Liver (tissue), 9 donors: ENCODE results near the gene CBX6. TPM values are rescaled to one million over a fixed set of nuclear protein-coding genes. Genes with fewer than 3 reads are reported as not detected.
A peak's percentile ranks its signal among the peaks of the same experiment; 100 is the strongest.

Source experiments
- DNase-seq: peaks from one replicate; pipeline ENCODE4 v3.0.0-alpha.2; 2017; ENCODE audit warnings: low spot score
- H3K27ac ChIP-seq, 2 donors: one replicate each; pipeline ENCODE4 v1.7.0; 2013; ENCODE audit warnings: inconsistent platforms in 2 of 2, low read length in 2 of 2, control low read depth in 1 of 2, low read depth in 1 of 2, mild to moderate bottlenecking in 1 of 2
- H3K27me3 ChIP-seq, 4 donors: one replicate each; pipeline versions ENCODE4 v1.6.1 to v1.7.0; 2013; ENCODE audit warnings: low read length in 3 of 4, inconsistent platforms in 1 of 4, mild to moderate bottlenecking in 1 of 4, moderate library complexity in 1 of 4; ENCODE audit not compliant: control insufficient read depth in 4 of 4, insufficient read depth in 4 of 4
- H3K36me3 ChIP-seq, 4 donors: one replicate each; pipeline versions ENCODE4 v1.6.1 to v1.7.0; 2013; ENCODE audit warnings: low read length in 3 of 4, mild to moderate bottlenecking in 3 of 4, low read depth in 1 of 4, moderate library complexity in 1 of 4; ENCODE audit not compliant: control insufficient read depth in 4 of 4, insufficient read depth in 3 of 4
- H3K4me1 ChIP-seq, 4 donors: one replicate each; pipeline versions ENCODE4 v1.6.1 to v1.7.0; 2013; ENCODE audit warnings: low read length in 3 of 4, mild to moderate bottlenecking in 3 of 4, moderate library complexity in 1 of 4; ENCODE audit not compliant: control insufficient read depth in 4 of 4, insufficient read depth in 4 of 4
- H3K4me3 ChIP-seq, 3 donors: one replicate each; pipeline versions ENCODE4 v1.6.1 to v1.7.0; 2013; ENCODE audit warnings: low read length in 3 of 3, control low read depth in 1 of 3, low read depth in 1 of 3, mild to moderate bottlenecking in 1 of 3
- H3K9ac ChIP-seq, 2 donors: one replicate each; pipeline ENCODE4 v1.7.0; 2013; ENCODE audit warnings: low read length in 2 of 2, mild to moderate bottlenecking in 2 of 2, moderate library complexity in 2 of 2, control low read depth in 1 of 2, low read depth in 1 of 2
- H3K9me3 ChIP-seq, 4 donors: one replicate each; pipeline versions ENCODE4 v1.6.1 to v1.7.0; 2013; ENCODE audit warnings: low read length in 3 of 4; ENCODE audit not compliant: control insufficient read depth in 4 of 4
- CTCF ChIP-seq: fragments of 150-350 bp; IDR thresholded peaks from 2 replicates; pipeline ENCODE4 v1.5.1; 2017; ENCODE audit warnings: improper control_type of control experiment, low read depth, low read length; ENCODE audit not compliant: missing input control
- EGR1 ChIP-seq, 2 donors: IDR thresholded peaks; 2 replicates each; pipeline ENCODE4 v1.6.1; 2016 to 2018; ENCODE audit warnings: antibody characterized with exemption in 2 of 2, low read depth in 2 of 2
- FOXA1 ChIP-seq: IDR thresholded peaks from 2 replicates; pipeline ENCODE4 v1.6.1; 2016; ENCODE audit warnings: antibody characterized with exemption
- FOXA2 ChIP-seq: IDR thresholded peaks from 2 replicates; pipeline ENCODE4 v1.6.1; 2016; ENCODE audit warnings: antibody characterized with exemption
- GABPA ChIP-seq, 2 donors: IDR thresholded peaks in 1 of 2; conservative IDR thresholded peaks in 1 of 2; 2 replicates each; pipeline ENCODE4 v1.6.1; 2016; ENCODE audit warnings: antibody characterized with exemption in 2 of 2, mild to moderate bottlenecking in 1 of 2, moderate library complexity in 1 of 2
- HNF4A ChIP-seq, 2 donors: conservative IDR thresholded peaks; 2 replicates each; pipeline ENCODE4 v1.6.1; 2016; ENCODE audit warnings: antibody characterized with exemption in 2 of 2, mild to moderate bottlenecking in 2 of 2
- HNF4G ChIP-seq: IDR thresholded peaks from 2 replicates; pipeline ENCODE4 v1.6.1; 2016; ENCODE audit warnings: antibody characterized with exemption
- JUND ChIP-seq, 2 donors: IDR thresholded peaks; 2 replicates each; pipeline ENCODE4 v1.6.1; 2016; ENCODE audit warnings: antibody characterized with exemption in 2 of 2
- MAX ChIP-seq: IDR thresholded peaks from 2 replicates; pipeline ENCODE4 v1.6.1; 2016; ENCODE audit warnings: antibody characterized with exemption
- NR2F2 ChIP-seq: IDR thresholded peaks from 2 replicates; pipeline ENCODE4 v1.6.1; 2016; ENCODE audit warnings: antibody characterized with exemption
- RAD21 ChIP-seq, 2 donors: IDR thresholded peaks; 2 replicates each; pipeline ENCODE4 v1.6.1; 2016; ENCODE audit warnings: antibody characterized with exemption in 2 of 2, mild to moderate bottlenecking in 2 of 2
- REST ChIP-seq: IDR thresholded peaks from 2 replicates; pipeline ENCODE4 v1.6.1; 2016; ENCODE audit warnings: antibody characterized with exemption, mild to moderate bottlenecking
- RXRA ChIP-seq, 2 donors: IDR thresholded peaks; 2 replicates each; pipeline ENCODE4 v1.6.1; 2017 to 2018; ENCODE audit warnings: antibody characterized with exemption in 2 of 2, mild to moderate bottlenecking in 1 of 2
- SP1 ChIP-seq: IDR thresholded peaks from 2 replicates; pipeline ENCODE4 v1.6.1; 2018; ENCODE audit warnings: antibody characterized with exemption, mild to moderate bottlenecking
- YY1 ChIP-seq: IDR thresholded peaks from 2 replicates; pipeline ENCODE4 v1.6.1; 2016; ENCODE audit warnings: antibody characterized with exemption, mild to moderate bottlenecking
- ZBTB33 ChIP-seq: IDR thresholded peaks from 2 replicates; pipeline ENCODE4 v1.6.1; 2016; ENCODE audit warnings: antibody characterized with exemption
- WGBS: extraction: QIAGEN DNeasy Blood & Tissue Kit; methylation state at CpG from one replicate; pipeline ENCODE4 v1.1.7; 2013; 5-methylcytosine and 5-hydroxymethylcytosine counted together
- polyA plus RNA-seq, 2 donors: library from polyadenylated mRNA; stranded (reverse) in 1 of 2; unstranded in 1 of 2; fragments of 200-250 nt in 1 of 2; fragments of >200 nt in 1 of 2; fragmentation: Nextera tagmentation in 1 of 2; extraction: Ambion mirVana in 1 of 2; gene quantifications; one replicate each; pipeline versions ENCODE4 v1.2.1 to v1.2.3, GENCODE V29; 2013 to 2015
- total RNA-seq, 2 donors: library from RNA; depleted of rRNA; stranded (reverse); fragments of >200 nt; gene quantifications; one replicate each; pipeline ENCODE4 v1.2.3, GENCODE V29; 2014
- donor health status: healthy.
- donor health status: healthy.
- donor health status: healthy.
- donor health status: healthy.
- donor health status: healthy.

Gene CBX6
- total and polyA plus RNA-seq, 4 donors, result 7.3 to 11.0 (median 10.2) TPM

GRCh38 chr22:38870312-38870741, 1.7 kb downstream of the CBX6 start (continued):
- TF ChIP-seq REST (no peak), NR2F2 (no peak), JUND (IDR thresholded peaks at IDR 0.05) (no peak), GABPA (IDR thresholded peaks at IDR 0.05 in 1 of 2, conservative IDR thresholded peaks at IDR 0.05 in 1 of 2) (no peak), RAD21 (IDR thresholded peaks at IDR 0.05) (peak; percentile 80 to 86)

GRCh38 chr22:38869663-38870062, 2.4 kb downstream of the CBX6 start:
- 80% methylated on average over 3 of the region's 3 CpGs for WGBS
- Histone ChIP-seq H3K27ac (no peak overlapping the region), H3K9ac (no peak overlapping the region), H3K9me3 (no peaks in the 10 kb centered on the region), H3K36me3 (peaks cover 0 to 7% (median 0%) of the 10 kb centered on the region in 4 donors), H3K27me3 (no peaks in the 10 kb centered on the region), H3K4me3 (no peak overlapping the region), H3K4me1 (peaks cover 2 to 12% (median 7%) of the 10 kb centered on the region in 4 donors)
- DNase-seq, result no peak
- TF ChIP-seq EGR1 (IDR thresholded peaks at IDR 0.05; ENCODE audit: low read depth in 2 of 2), result no peak
- no peak for TF ChIP-seq SP1
- no peak for TF ChIP-seq NR2F2
- TF ChIP-seq JUND (IDR thresholded peaks at IDR 0.05), result no peak

GRCh38 chr22:38868886-38869381, 3.1 kb downstream of the CBX6 start:
- peak; percentile 90 for DNase-seq
- Histone ChIP-seq H3K9me3 (no peaks in the 10 kb centered on the region), H3K4me3 (no peak overlapping the region), H3K4me1 (peaks cover 2 to 12% (median 7%) of the 10 kb centered on the region in 4 donors), H3K36me3 (peaks cover 0 to 7% (median 0%) of the 10 kb centered on the region in 4 donors), H3K27me3 (no peaks in the 10 kb centered on the region), H3K27ac (no peak overlapping the region), H3K9ac (no peak overlapping the region)
- WGBS, result 13% methylated on average over 8 of the region's 8 CpGs
- TF ChIP-seq RAD21 (IDR thresholded peaks at IDR 0.05) (peak; percentile 75 to 89), CTCF (peak; percentile 69), JUND (IDR thresholded peaks at IDR 0.05) (no peak)

- no peak overlapping the region for H3K9ac ChIP-seq
- H3K9me3 ChIP-seq, result no peaks in the 10 kb centered on the region
- H3K27me3 ChIP-seq, result no peaks in the 10 kb centered on the region
- H3K4me3 ChIP-seq, result no peak overlapping the region
- 93% methylated on average over 8 of the region's 8 CpGs for WGBS
- H3K4me1 ChIP-seq, result peaks cover 2 to 12% (median 7%) of the 10 kb centered on the region in 4 donors
- DNase-seq, result no peak
- no peak overlapping the region for H3K27ac ChIP-seq
- peaks cover 0 to 7% (median 0%) of the 10 kb centered on the region in 4 donors for H3K36me3 ChIP-seq
- TF ChIP-seq HNF4A (conservative IDR thresholded peaks at IDR 0.05) (no peak), EGR1 (IDR thresholded peaks at IDR 0.05; ENCODE audit: low read depth in 2 of 2) (no peak), RXRA (IDR thresholded peaks at IDR 0.05) (no peak), ZBTB33 (no peak), YY1 (no peak), HNF4G (no peak), NR2F2 (no peak), MAX (no peak), FOXA1 (no peak), JUND (IDR thresholded peaks at IDR 0.05) (no peak), RAD21 (IDR thresholded peaks at IDR 0.05) (no peak), FOXA2 (no peak)
These were observed 3.7 kb downstream of the CBX6 start for GRCh38 chr22:38868286-38868721.
